ENCODE results near the gene SEMA3D.

- TF ChIP-seq CTCF (IDR thresholded peaks at IDR 0.05 in 8 of 11, conservative IDR thresholded peaks at IDR 0.05 in 3 of 11) (no peak), POLR2A (IDR thresholded peaks at IDR 0.05) (no peak)
Measured at GRCh38 chr7:85234730-85235129, 47.9 kb upstream of the SEMA3D start.

Measured in spleen (tissue), 7 donors.